CD14-positive monocyte (primary cell): ENCODE data around the gene ZNF552. TPM values are rescaled to one million over a fixed set of nuclear protein-coding genes. Genes with fewer than 3 reads are reported as not detected.

Experiments
- DNase-seq, 3 donors: peaks; one replicate each; pipeline ENCODE4 v3.0.0-alpha.2; 2011 to 2022
- H2AFZ ChIP-seq: 2 replicates; pipeline ENCODE4 v1.6.0; 2012; ENCODE audit warnings: mild to moderate bottlenecking, low read depth, low read length, inconsistent platforms; ENCODE audit not compliant: insufficient read depth, poor library complexity, severe bottlenecking
- H3K27ac ChIP-seq, 2 donors: 1 replicate in 1 of 2; 2 replicates in 1 of 2; pipeline ENCODE4 v1.5.1; 2012 to 2013; ENCODE audit warnings: low read length in 2 of 2, control low read depth in 1 of 2, inconsistent platforms in 1 of 2, low read depth in 1 of 2, mild to moderate bottlenecking in 1 of 2
- H3K27me3 ChIP-seq, 2 donors: one replicate each; pipeline versions ENCODE4 v1.6.0 to v1.6.1; 2011 to 2013; ENCODE audit warnings: low read length in 2 of 2; ENCODE audit not compliant: control insufficient read depth in 2 of 2, insufficient read depth in 2 of 2
- H3K36me3 ChIP-seq, 2 donors: replicated peaks in 1 of 2; 1 replicate in 1 of 2; 2 replicates in 1 of 2; pipeline versions ENCODE4 v1.5.1 to v1.6.1; 2012 to 2013; ENCODE audit warnings: low read length in 2 of 2, control low read depth in 1 of 2, inconsistent platforms in 1 of 2, mild to moderate bottlenecking in 1 of 2; ENCODE audit not compliant: insufficient read depth in 2 of 2, control insufficient read depth in 1 of 2
- H3K4me1 ChIP-seq, 2 donors: 1 replicate in 1 of 2; 2 replicates in 1 of 2; pipeline versions ENCODE4 v1.5.1 to v1.6.1; 2012 to 2013; ENCODE audit warnings: low read length in 2 of 2, control low read depth in 1 of 2, inconsistent platforms in 1 of 2, mild to moderate bottlenecking in 1 of 2, moderate library complexity in 1 of 2; ENCODE audit not compliant: insufficient read depth in 2 of 2, control insufficient read depth in 1 of 2
- H3K4me2 ChIP-seq: replicated peaks from 2 replicates; pipeline ENCODE3; 2012; ENCODE audit warnings: low read length, moderate library complexity, mild to moderate bottlenecking; ENCODE audit not compliant: poor library complexity, severe bottlenecking; ENCODE audit errors: extremely low read depth
- H3K4me3 ChIP-seq, 3 experiments: fragments of 200-600 bp in 1 of 3; sonication (generic) in 1 of 3; replicated peaks in 1 of 3; 1 replicate in 2 of 3; 2 replicates in 1 of 3; pipeline ENCODE4 v1.5.1; 2011 to 2013; ENCODE audit warnings: low read length in 3 of 3, mild to moderate bottlenecking in 3 of 3, control low read depth in 2 of 3, low read depth in 2 of 3, inconsistent platforms in 1 of 3, moderate library complexity in 1 of 3
- H3K79me2 ChIP-seq: 2 replicates; pipeline ENCODE4 v1.6.0; 2012; ENCODE audit warnings: mild to moderate bottlenecking, control low read depth, inconsistent platforms, low read length, moderate library complexity; ENCODE audit not compliant: insufficient read depth
- H3K9ac ChIP-seq: 2 replicates; pipeline ENCODE4 v1.6.0; 2017; ENCODE audit warnings: low read length, mild to moderate bottlenecking; ENCODE audit not compliant: insufficient read depth, poor library complexity, severe bottlenecking
- H3K9me3 ChIP-seq, 2 donors: replicated peaks in 1 of 2; 1 replicate in 1 of 2; 2 replicates in 1 of 2; pipeline versions ENCODE4 v1.5.1 to v1.6.1; 2012 to 2013; ENCODE audit warnings: low read length in 2 of 2, control low read depth in 1 of 2; ENCODE audit not compliant: control insufficient read depth in 1 of 2, insufficient read depth in 1 of 2
- H4K20me1 ChIP-seq: 2 replicates; pipeline ENCODE4 v1.6.0; 2012; ENCODE audit warnings: mild to moderate bottlenecking, low read length, control low read depth, moderate library complexity; ENCODE audit not compliant: insufficient read depth
- H3K27ac Mint-ChIP-seq, 7 donors: one replicate each; pipeline ENCODE4 v1.8.0; 2020; ENCODE audit warnings: mild to moderate bottlenecking in 7 of 7, mixed read lengths in 7 of 7, moderate library complexity in 6 of 7, inconsistent platforms in 2 of 7
- H3K27me3 Mint-ChIP-seq, 3 donors: one replicate each; pipeline ENCODE4 v1.8.0; 2021 to 2022; ENCODE audit warnings: low read depth in 3 of 3, mild to moderate bottlenecking in 3 of 3, mixed read lengths in 3 of 3, moderate library complexity in 3 of 3, inconsistent platforms in 1 of 3
- H3K36me3 Mint-ChIP-seq, 2 donors: one replicate each; pipeline ENCODE4 v1.8.0; 2020; ENCODE audit warnings: mixed read lengths in 2 of 2, inconsistent platforms in 1 of 2, mild to moderate bottlenecking in 1 of 2
- H3K4me1 Mint-ChIP-seq: one replicate; pipeline ENCODE4 v1.8.0; 2020; ENCODE audit warnings: mild to moderate bottlenecking, mixed read lengths
- H3K4me3 Mint-ChIP-seq, 2 donors: one replicate each; pipeline ENCODE4 v1.8.0; 2020; ENCODE audit warnings: mild to moderate bottlenecking in 2 of 2, mixed read lengths in 2 of 2, moderate library complexity in 1 of 2
- H3K9me3 Mint-ChIP-seq, 7 donors: one replicate each; pipeline ENCODE4 v1.8.0; 2020 to 2022; ENCODE audit warnings: mixed read lengths in 7 of 7, mild to moderate bottlenecking in 6 of 7, moderate library complexity in 6 of 7, inconsistent platforms in 2 of 7
- WGBS: methylation state at CpG from one replicate; pipeline ENCODE4 v1.1.5; 2013; ENCODE audit warnings: missing lambda C conversion rate; ENCODE audit not compliant: insufficient coverage; 5-methylcytosine and 5-hydroxymethylcytosine counted together
- intact Hi-C, 2 donors: fragments of 100-400 bp; cut with micrococcal nuclease; formaldehyde crosslinking; loops; one replicate each; pipeline versions ENCODE4 v1.15.0 to v1.15.1; 2023
- polyA plus RNA-seq, 3 donors: library from polyadenylated mRNA; depleted of rRNA in 1 of 3; unstranded in 2 of 3; stranded (reverse) in 1 of 3; fragments of 300-500 nt in 2 of 3; fragments of >200 nt in 1 of 3; fragmentation: Illumina TruSeq in 2 of 3; gene quantifications; 1 replicate in 2 of 3; 2 replicates in 1 of 3; pipeline ENCODE4 v1.2.3, GENCODE V29; 2012 to 2021
- TF ChIP-seq, protein P1 (sequence below): fragments of 200-600 bp; IDR thresholded peaks from one replicate; pipeline ENCODE4 v1.8.0; 2022; ENCODE audit warnings: antibody characterized with exemption, mild to moderate bottlenecking

Gene ZNF552
- polyA plus RNA-seq, 3 donors = 2.0 to 4.3 (median 2.9) TPM

DNA sequence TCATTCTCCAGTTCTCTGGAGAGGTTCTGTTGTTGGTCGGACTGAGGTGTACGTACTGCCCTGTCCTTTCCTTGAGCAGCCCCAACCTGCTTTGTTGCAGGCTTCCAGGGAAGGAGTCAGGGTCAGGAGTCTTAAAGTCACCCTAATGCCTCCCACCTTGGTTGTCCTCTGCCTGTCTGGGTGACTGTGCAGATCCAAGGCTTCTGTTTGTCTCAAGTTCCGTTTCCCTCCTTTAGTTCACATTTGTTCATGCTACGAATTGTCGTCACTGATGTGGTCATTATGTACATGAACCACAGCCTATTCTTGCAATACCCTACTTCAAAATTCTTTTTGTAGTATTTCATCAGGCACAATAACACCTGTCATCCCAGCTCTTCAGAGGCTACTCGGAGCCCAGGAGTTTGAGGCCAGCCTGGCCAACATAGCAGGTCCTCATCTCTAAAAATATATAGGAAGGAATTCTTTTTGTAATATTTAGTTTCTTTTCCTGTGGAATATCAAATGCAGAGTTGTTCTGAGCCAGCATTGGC lies 37.9 kb downstream of the ZNF552 start:
- peaks cover 7% of the 10 kb centered on the region for H3K4me1 Mint-ChIP-seq
- DNase-seq = no peak
- WGBS = 96% methylated on average over 3 of the region's 6 CpGs
- Histone ChIP-seq H3K4me3 (peak overlapping the region in 1 of 3 experiments; percentile 35), H2AFZ (no peak overlapping the region), H3K27ac (no peak overlapping the region), H3K36me3 (peaks cover 53 to 95% of the 10 kb centered on the region in 2 donors), H3K4me1 (no peaks in the 10 kb centered on the region), H3K27me3 (no peaks in the 10 kb centered on the region), H3K9ac (no peak overlapping the region), H3K79me2 (peaks cover 78% of the 10 kb centered on the region), H3K4me2 (no peak overlapping the region), H4K20me1 (no peaks in the 10 kb centered on the region), H3K9me3 (peaks cover 86 to 97% of the 10 kb centered on the region in 2 donors)
- peaks cover 70 to 99% (median 93%) of the 10 kb centered on the region in 7 donors for H3K9me3 Mint-ChIP-seq
- H3K36me3 Mint-ChIP-seq = peaks cover 77 to 91% of the 10 kb centered on the region in 2 donors
- H3K27me3 Mint-ChIP-seq = peaks cover 0 to 2% (median 1%) of the 10 kb centered on the region in 3 donors
- H3K27ac Mint-ChIP-seq = peak overlapping the region in 1 of 7 donors; percentile 17
- no peak overlapping the region for H3K4me3 Mint-ChIP-seq
- TF ChIP-seq, protein P1, sequence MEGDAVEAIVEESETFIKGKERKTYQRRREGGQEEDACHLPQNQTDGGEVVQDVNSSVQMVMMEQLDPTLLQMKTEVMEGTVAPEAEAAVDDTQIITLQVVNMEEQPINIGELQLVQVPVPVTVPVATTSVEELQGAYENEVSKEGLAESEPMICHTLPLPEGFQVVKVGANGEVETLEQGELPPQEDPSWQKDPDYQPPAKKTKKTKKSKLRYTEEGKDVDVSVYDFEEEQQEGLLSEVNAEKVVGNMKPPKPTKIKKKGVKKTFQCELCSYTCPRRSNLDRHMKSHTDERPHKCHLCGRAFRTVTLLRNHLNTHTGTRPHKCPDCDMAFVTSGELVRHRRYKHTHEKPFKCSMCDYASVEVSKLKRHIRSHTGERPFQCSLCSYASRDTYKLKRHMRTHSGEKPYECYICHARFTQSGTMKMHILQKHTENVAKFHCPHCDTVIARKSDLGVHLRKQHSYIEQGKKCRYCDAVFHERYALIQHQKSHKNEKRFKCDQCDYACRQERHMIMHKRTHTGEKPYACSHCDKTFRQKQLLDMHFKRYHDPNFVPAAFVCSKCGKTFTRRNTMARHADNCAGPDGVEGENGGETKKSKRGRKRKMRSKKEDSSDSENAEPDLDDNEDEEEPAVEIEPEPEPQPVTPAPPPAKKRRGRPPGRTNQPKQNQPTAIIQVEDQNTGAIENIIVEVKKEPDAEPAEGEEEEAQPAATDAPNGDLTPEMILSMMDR = no peak
- intact Hi-C loops = no loop called here

DNA sequence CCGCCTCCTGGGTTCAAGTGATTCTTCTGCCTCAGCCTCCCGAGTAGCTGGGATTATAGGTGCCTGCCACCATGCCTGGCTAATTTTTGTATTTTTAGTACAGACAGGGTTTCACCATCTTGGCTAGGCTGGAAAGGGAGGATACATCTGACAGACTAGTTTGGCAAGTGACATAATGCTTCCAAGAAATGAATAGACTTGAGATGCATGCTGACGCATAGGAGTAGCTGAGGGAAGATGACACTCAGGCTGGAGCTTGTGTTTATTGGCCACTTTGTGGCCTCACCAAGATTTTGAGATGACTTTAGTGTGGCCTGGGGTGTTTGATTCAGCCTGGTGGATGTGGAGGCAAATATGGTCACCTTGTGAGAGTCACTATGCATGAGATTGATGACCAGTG lies 41.2 kb downstream of the ZNF552 start:
- Histone ChIP-seq H4K20me1 (no peaks in the 10 kb centered on the region), H2AFZ (no peak overlapping the region), H3K79me2 (peaks cover 77% of the 10 kb centered on the region), H3K4me3 (peak overlapping the region in 1 of 3 experiments; percentile 16), H3K27me3 (no peaks in the 10 kb centered on the region), H3K4me2 (no peak overlapping the region), H3K4me1 (peaks cover 11 to 18% of the 10 kb centered on the region in 2 donors), H3K9ac (no peak overlapping the region), H3K27ac (no peak overlapping the region), H3K36me3 (peaks cover 33 to 68% of the 10 kb centered on the region in 2 donors), H3K9me3 (peaks cover 79 to 86% of the 10 kb centered on the region in 2 donors)
- Mint-ChIP-seq H3K9me3 (peaks cover 51 to 95% (median 90%) of the 10 kb centered on the region in 7 donors), H3K27me3 (peaks cover 0 to 2% (median 1%) of the 10 kb centered on the region in 3 donors), H3K36me3 (peaks cover 56 to 79% of the 10 kb centered on the region in 2 donors), H3K4me1 (peaks cover 27% of the 10 kb centered on the region), H3K4me3 (peak overlapping the region in 1 of 2 donors; percentile 7), H3K27ac (peak overlapping the region in 2 of 7 donors; percentile 23 to 37)
- DNase-seq = no peak
- TF ChIP-seq, protein P1 = no peak
- WGBS = 95% methylated on average over 3 of the region's 3 CpGs
- intact Hi-C loops = loop anchor here in 1 of 2 donors (5.0 kb wide), 1 partner anchor 39 kb away; the partner anchor contains the start of gene ZNF552
